GM21786 (cell line): ENCODE data around the gene DDX60.
A peak's percentile ranks its signal among the peaks of the same experiment; 100 is the strongest.
"Not testable (repeated sequence)": the region's sequence is repeated elsewhere in the genome, so short reads cannot be mapped to it uniquely, and the experiment has no call there.

Experiments
- ATAC-seq: cut with Tn5 transposase; IDR thresholded peaks from one replicate; pipeline ENCODE4 v1.9.1; 2021; ENCODE audit not compliant: unreplicated experiment

DDX60 gene

DNA sequence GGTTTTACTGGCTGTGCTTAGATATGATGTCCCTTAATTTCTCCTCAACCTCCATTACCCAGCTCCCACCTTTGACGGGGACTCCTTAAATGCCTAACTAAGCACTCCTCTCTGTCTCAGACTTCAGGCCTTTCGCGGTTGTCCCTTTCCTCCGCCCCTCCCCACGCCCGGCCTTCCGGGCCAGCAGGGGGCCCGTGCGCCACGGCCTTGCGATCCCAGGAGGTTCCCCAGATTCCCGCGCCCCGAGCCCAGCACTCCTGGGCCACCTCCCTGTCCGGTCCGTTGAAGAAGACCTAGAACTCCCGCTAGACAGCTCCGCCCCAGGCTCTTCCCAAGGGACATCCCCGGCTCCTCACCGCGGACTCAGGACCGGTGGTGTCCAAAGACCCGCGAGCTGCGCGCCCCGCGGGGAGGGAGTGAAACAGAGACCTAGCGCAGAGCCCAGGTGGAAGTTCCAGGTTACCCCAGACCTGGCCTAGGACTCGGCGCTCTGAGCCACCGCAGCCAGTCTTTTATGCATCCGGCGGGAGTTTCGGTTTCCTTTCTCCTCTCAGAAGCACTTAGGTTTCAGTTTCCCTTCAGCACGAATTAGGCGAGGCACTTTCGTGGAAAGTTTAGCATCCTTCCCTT is at the start of gene DDX60:
Gene DDX60 (minus strand): TSS at position 487 of the 630 bp plus-strand sequence. CDS start 7,493 bp downstream, outside the sequence.
- peak; percentile 97 for ATAC-seq

- no peak for ATAC-seq
These were observed 48.5 kb upstream of the DDX60 start for GRCh38 chr4:168367065-168367464.

- no peak for ATAC-seq
These were observed 43.5 kb upstream of the DDX60 start for GRCh38 chr4:168362025-168362401.

GRCh38 chr4:168361365-168362024 is 42.9 kb upstream of the DDX60 start:
- no peak for ATAC-seq

DNA sequence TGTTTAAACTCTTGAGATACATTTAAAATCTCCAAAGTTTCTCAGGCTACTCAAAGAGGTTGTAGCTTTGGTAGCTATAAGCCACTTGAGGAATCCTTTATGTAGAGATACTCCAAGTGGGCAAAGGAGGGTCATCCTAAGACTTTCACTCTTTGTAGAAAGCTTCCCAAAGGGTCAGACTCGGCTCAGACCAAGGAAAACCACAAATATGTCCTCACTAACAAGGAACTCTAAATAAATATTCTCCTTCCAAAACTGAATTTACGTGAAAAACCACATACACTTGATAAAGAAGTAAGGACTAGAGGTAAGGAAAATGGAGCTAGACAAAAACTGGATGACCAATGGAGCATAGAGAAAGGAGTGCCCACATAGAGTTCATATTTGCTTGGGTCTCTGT is 41.7 kb upstream of the DDX60 start:
- ATAC-seq = no peak

- no peak for ATAC-seq
These were observed 39.4 kb upstream of the DDX60 start for GRCh38 chr4:168357941-168358340.

- ATAC-seq = no peak
These were observed 35.2 kb upstream of the DDX60 start for GRCh38 chr4:168353746-168354145.

- no peak for ATAC-seq
These were observed 19.0 kb upstream of the DDX60 start for GRCh38 chr4:168337550-168337940.

DNA sequence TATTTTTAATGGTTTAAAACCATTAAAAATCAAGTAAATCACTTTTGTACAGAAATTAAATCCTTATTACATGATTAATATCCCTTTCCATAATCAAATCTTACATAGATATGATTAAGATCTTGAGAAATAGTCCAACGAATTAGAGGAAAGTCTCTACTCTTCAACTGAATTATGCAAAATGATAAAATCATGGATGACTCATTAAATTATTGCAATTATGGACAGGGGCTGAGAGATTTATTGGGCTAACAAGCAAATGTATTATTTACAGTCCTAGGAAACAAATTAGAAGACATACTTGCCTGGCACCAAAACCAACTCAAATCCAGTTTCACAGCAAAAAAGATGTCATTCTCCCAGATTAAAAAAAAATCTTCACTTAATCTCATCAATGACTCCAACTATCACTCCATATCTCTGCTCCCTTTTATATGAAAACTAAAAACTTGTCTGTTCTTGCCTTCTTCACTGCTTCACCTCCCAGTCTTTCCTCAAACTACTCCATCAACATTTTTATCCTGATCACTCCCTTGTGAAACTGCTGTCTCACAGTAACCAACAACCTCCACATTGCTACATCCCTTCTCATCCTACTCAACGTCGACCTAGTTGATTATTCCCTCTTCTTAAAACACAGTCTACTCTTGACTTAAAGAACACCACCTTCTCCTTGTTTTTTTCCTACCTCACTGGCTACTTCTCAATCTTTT is 18.4 kb upstream of the DDX60 start:
- no peak for ATAC-seq

DNA sequence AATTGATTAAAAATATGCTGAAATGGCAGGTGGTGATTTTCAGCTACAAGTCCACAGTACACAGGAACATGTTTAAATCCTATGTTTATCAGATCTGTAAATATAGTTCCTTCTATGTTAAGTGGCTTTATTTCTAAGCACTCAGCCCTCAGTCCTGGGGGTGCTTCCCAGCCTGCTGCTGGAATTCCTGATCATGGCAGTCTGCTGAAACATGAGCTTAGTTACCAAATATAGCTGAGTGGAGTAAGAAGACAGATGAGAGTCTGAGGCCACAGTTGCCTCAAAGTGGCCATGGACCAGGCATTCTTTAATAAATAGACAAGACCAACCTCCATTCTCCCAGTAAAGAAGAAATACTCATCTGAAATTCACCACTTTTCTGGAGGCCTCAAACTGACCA is 17.1 kb upstream of the DDX60 start:
- no peak for ATAC-seq

DNA sequence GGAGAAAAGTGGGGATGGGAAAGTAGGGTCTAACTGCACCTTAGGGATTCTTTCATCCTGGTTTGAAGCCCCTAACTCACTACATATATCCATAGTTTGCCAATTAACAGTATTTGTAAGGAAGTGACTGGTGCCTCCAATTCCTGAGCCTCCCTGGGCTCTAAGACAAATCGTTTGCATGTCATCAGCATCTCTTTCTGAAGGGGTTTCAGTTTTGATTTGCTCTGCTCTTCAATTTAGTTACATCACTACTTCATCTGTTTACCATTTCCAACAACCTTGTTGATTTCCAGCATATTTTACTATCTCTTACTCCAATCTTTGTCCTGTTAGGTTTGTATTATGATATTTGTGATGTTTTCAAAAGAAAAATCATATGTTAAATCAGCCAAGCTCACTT is 15.5 kb upstream of the DDX60 start:
- ATAC-seq = no peak

DNA sequence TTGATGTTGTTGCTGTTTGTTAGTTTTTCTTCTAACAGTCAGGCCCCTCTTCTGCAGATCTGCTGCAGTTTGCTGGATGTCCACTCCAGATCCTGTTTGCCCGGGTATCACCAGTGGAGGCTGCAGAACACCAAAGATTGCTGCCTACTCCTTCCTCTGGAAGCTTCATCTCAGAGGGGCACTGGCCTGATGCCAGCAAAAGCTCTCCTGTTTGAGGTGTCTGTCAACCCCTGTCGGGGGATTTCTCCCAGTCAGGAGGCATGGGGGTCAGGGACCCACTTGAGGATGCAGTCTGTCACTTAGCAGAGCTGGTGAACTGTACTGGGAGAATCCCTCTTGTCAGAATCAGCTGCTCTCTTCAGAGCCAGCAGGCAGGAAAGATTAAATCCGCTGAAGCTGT is 12.0 kb upstream of the DDX60 start:
- not testable (repeated sequence) for ATAC-seq

GRCh38 chr4:168325591-168325990 is 7.0 kb upstream of the DDX60 start:
- no peak for ATAC-seq

DNA sequence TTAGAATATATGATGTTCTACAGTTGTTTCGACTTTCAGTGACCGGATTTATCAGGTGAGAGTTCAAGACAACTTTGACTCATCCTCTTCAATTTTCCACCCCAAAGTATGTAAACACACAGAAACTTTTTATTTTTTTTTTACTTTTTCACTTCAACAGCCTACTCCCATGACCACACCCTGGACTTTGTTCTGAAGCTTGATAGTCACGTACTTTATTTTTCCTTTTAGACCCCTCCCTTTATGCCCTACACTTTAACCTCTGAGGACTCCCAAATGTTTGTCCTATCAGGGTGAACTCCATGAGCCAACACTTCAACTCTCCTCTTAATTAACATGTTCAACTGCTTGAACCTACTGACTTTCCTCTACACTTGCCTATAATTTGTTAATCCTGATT is 2.5 kb upstream of the DDX60 start:
- no peak for ATAC-seq

DNA sequence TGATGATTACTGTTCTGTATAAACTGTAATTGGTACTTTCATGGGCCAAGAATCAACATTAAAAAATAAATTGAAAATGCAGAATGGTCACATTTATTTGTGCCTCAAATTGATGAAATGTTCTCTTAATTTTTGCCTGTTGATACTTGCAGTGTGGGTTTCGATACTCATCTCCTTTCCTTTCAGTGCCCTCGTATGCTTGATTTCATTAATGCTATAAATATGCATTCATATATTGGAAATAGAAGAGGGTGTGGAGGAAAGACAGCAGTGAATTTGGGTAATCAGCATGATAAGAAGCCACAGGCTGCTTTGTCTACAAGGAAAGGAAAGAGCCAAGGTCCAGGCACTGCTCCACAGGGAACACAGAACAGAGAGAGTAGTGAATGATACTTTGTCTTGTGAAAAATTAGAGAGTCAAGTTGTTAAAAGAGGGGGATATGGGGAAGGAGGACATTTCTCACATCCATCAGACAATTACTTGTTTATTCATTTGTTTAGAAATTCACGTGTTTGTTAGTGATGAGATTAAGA is 1.0 kb upstream of the DDX60 start:
- ATAC-seq = no peak

GRCh38 chr4:168317621-168318020 is 931 bp downstream of the DDX60 start:
- no peak for ATAC-seq

GRCh38 chr4:168309781-168310180 is 8.8 kb downstream of the DDX60 start:
- no peak for ATAC-seq

DNA sequence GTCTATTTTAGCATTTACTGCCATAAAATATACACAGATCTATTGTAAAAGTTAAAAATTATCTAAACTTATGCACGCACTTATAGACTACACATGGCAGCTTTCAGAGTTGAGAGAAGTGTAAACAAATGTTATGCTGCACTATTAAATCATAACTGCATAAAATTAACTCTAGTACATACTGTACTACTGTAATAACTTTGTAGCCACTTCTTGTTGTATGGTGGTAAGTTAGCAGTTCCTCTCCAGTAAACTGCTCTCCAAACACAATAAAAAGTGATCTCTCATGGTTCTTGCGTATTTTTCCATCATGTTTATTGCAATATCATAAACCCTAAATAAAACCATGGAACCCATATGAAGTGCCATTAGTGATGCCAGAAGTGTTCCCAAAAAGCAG is 9.6 kb downstream of the DDX60 start:
- ATAC-seq = no peak

GRCh38 chr4:168306476-168306875 is 12.1 kb downstream of the DDX60 start:
- no peak for ATAC-seq

DNA sequence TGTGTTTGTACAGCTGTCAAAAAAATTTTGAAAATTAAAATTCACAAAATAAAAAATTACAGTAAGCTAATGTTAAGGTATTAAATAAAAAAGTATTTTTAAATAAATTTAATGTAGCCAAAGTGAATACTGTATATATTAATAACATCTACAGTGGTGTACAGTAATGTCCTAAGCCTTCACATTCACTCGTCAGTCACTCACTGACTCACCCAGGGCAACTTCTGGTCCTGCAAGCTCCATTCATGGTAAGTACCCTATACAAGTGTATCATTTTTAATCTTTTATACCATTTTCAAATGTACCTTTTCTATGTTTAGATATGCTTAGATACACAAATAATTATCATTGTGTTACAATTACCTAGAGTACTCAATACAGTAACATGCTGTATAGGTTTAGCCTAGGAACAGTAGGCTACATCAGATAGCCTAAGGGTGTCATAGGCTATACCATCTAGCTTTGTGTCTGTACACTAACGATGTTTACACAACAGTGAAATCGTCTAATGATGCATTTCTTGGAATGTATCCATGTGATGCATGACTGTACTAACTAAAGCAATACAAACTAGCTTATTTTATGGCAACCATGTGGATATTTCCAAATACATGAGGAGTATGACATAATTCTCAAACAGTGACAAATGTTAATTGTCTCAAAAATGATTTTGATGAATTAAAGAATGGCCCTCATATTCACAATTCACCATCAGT is 13.7 kb downstream of the DDX60 start:
- no peak for ATAC-seq

- not testable (repeated sequence) for ATAC-seq
These were observed 15.1 kb downstream of the DDX60 start for GRCh38 chr4:168303430-168303829.
